Measurements from ENCODE around the gene TMEM63A. TPM values are rescaled to one million over a fixed set of nuclear protein-coding genes. Genes with fewer than 3 reads are reported as not detected.

Gene TMEM63A
- total and polyA plus RNA-seq, 2 donors (not counting 3 experiments of a cell fraction or from before 2014, with no cell fraction given), result 28.7 to 41.4 TPM

GRCh38 chr1:225877580-225877979 lies 4.6 kb downstream of the TMEM63A start:
- Histone ChIP-seq H3K79me2 (ENCODE audit: control insufficient read depth, insufficient read depth, low read length) (no peaks in the 10 kb centered on the region), H2AFZ (ENCODE audit: low read depth, low read length) (no peak overlapping the region)
- dilution Hi-C loops (cut with MboI; ENCODE audit: extremely low pct_ligation_motif_present, low sequenced_read_pairs), result no loop called here

GRCh38 chr1:225876900-225877510 lies 5.2 kb downstream of the TMEM63A start:
- Histone ChIP-seq H3K9me3 (replicated peaks; ENCODE audit: control insufficient read depth, insufficient read depth, low read length) (no peaks in the 10 kb centered on the region), H3K4me1 (ENCODE audit: control insufficient read depth, extremely low read depth, insufficient read depth, low read length) (peaks cover 10% of the 10 kb centered on the region), H3K27ac (ENCODE audit: insufficient read depth, low read depth, low read length) (no peak overlapping the region), H3K9ac (replicated peaks; ENCODE audit: extremely low read depth, insufficient read depth, low read length) (no peak overlapping the region), H3K4me2 (ENCODE audit: insufficient read depth, low read length) (no peak overlapping the region), H3K79me2 (ENCODE audit: control insufficient read depth, insufficient read depth, low read length) (no peaks in the 10 kb centered on the region), H3K27me3 (ENCODE audit: control insufficient read depth in 2 of 2, insufficient read depth in 2 of 2, low read length in 2 of 2) (no peaks in the 10 kb centered on the region), H2AFZ (ENCODE audit: low read depth, low read length) (no peak overlapping the region), H3K4me3 (replicated peaks in 1 of 3; ENCODE audit: insufficient read depth in 1 of 3, low read depth in 1 of 3, low read length in 3 of 3) (no peak overlapping the region), H3K36me3 (ENCODE audit: control insufficient read depth in 2 of 2, extremely low read depth in 1 of 2, insufficient read depth in 2 of 2, low read length in 2 of 2) (peaks cover 0 to 2% of the 10 kb centered on the region in 2 experiments), H4K20me1 (replicated peaks; ENCODE audit: control insufficient read depth, extremely low read depth, insufficient read depth, low read length) (no peaks in the 10 kb centered on the region), H3K9me1 (replicated peaks; ENCODE audit: control insufficient read depth, extremely low read depth, insufficient read depth, low read length) (no peaks in the 10 kb centered on the region)
- BruUV-seq (replicated peaks), result no TSS peak
- DNase-seq (ENCODE audit: low read depth, low spot score) (no peak), FAIRE-seq (no peak)
- TF ChIP-seq GATA2 (IDR thresholded peaks at IDR 0.05; ENCODE audit: insufficient read depth, insufficient read length, low read depth, low read length) (no peak), JUN (IDR thresholded peaks at IDR 0.05; ENCODE audit: borderline replicate concordance, insufficient read depth, insufficient read length, low read depth) (no peak), FOS (IDR thresholded peaks at IDR 0.05; ENCODE audit: borderline replicate concordance, insufficient read depth, low read length) (no peak), EZH2 (IDR thresholded peaks at IDR 0.05; ENCODE audit: borderline replicate concordance, low read depth, low read length, severe bottlenecking) (no peak), MAX (IDR thresholded peaks at IDR 0.05; ENCODE audit: insufficient read depth, insufficient read length) (no peak), POLR2AphosphoS5 (IDR thresholded peaks at IDR 0.05; ENCODE audit: insufficient read depth, low read depth, low read length) (no peak), POLR2A (IDR thresholded peaks at IDR 0.05; ENCODE audit: low read depth, low read length) (no peak), MYC (IDR thresholded peaks at IDR 0.05; ENCODE audit: low read depth, low read length) (no peak)
- TF ChIP-seq, protein P1, sequence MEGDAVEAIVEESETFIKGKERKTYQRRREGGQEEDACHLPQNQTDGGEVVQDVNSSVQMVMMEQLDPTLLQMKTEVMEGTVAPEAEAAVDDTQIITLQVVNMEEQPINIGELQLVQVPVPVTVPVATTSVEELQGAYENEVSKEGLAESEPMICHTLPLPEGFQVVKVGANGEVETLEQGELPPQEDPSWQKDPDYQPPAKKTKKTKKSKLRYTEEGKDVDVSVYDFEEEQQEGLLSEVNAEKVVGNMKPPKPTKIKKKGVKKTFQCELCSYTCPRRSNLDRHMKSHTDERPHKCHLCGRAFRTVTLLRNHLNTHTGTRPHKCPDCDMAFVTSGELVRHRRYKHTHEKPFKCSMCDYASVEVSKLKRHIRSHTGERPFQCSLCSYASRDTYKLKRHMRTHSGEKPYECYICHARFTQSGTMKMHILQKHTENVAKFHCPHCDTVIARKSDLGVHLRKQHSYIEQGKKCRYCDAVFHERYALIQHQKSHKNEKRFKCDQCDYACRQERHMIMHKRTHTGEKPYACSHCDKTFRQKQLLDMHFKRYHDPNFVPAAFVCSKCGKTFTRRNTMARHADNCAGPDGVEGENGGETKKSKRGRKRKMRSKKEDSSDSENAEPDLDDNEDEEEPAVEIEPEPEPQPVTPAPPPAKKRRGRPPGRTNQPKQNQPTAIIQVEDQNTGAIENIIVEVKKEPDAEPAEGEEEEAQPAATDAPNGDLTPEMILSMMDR (IDR thresholded peaks at IDR 0.05; ENCODE audit: extremely low read depth in 1 of 2, insufficient read depth in 1 of 2, low read depth in 1 of 2, low read length in 2 of 2), result no peak
- ChIA-PET CTCF (interaction anchor here (0.7 to 3.0 kb wide), 6 partner anchors 12 to 402 kb away, joined by 3 to 14 read pairs (median 3); partner anchors contain the start of gene LEFTY1), POLR2A (no interaction called here)
- dilution Hi-C loops (cut with MboI; ENCODE audit: extremely low pct_ligation_motif_present, low sequenced_read_pairs) (no loop called here), intact Hi-C loops (cut with micrococcal nuclease) (loop anchor here (1.0 kb wide), 1 partner anchor 34 kb away; no protein-coding TSS in a partner anchor)

More at GRCh38 chr1:225877580-225877979, 4.6 kb downstream of the TMEM63A start:
- Histone ChIP-seq H3K36me3 (ENCODE audit: control insufficient read depth in 2 of 2, extremely low read depth in 1 of 2, insufficient read depth in 2 of 2, low read length in 2 of 2) (peaks cover 0 to 2% of the 10 kb centered on the region in 2 experiments), H3K9me1 (replicated peaks; ENCODE audit: control insufficient read depth, extremely low read depth, insufficient read depth, low read length) (no peaks in the 10 kb centered on the region), H3K4me1 (ENCODE audit: control insufficient read depth, extremely low read depth, insufficient read depth, low read length) (peaks cover 10% of the 10 kb centered on the region), H3K4me3 (replicated peaks in 1 of 3; ENCODE audit: insufficient read depth in 1 of 3, low read depth in 1 of 3, low read length in 3 of 3) (no peak overlapping the region), H3K27me3 (ENCODE audit: control insufficient read depth in 2 of 2, insufficient read depth in 2 of 2, low read length in 2 of 2) (no peaks in the 10 kb centered on the region), H4K20me1 (replicated peaks; ENCODE audit: control insufficient read depth, extremely low read depth, insufficient read depth, low read length) (no peaks in the 10 kb centered on the region), H3K9ac (replicated peaks; ENCODE audit: extremely low read depth, insufficient read depth, low read length) (no peak overlapping the region), H3K9me3 (replicated peaks; ENCODE audit: control insufficient read depth, insufficient read depth, low read length) (no peaks in the 10 kb centered on the region), H3K27ac (ENCODE audit: insufficient read depth, low read depth, low read length) (no peak overlapping the region), H3K4me2 (ENCODE audit: insufficient read depth, low read length) (no peak overlapping the region)
- FAIRE-seq (peak; percentile 69), DNase-seq (ENCODE audit: low read depth, low spot score) (peak; percentile 60)
- intact Hi-C loops (cut with micrococcal nuclease), result loop anchor here (1.0 kb wide), 1 partner anchor 34 kb away; no protein-coding TSS in a partner anchor
- CTCF ChIA-PET, result interaction anchor here (0.5 to 3.0 kb wide), 11 partner anchors 11 to 403 kb away, joined by 3 to 14 read pairs (median 3); partner anchors contain the start of genes LEFTY1, PYCR2 and SRP9
- POLR2A ChIA-PET, result no interaction called here
- no TSS peak for BruUV-seq (replicated peaks)
- no peak for TF ChIP-seq JUN (IDR thresholded peaks at IDR 0.05; ENCODE audit: borderline replicate concordance, insufficient read depth, insufficient read length, low read depth)
- TF ChIP-seq, protein P1 (IDR thresholded peaks at IDR 0.05; ENCODE audit: extremely low read depth in 1 of 2, insufficient read depth in 1 of 2, low read depth in 1 of 2, low read length in 2 of 2), result peak; percentile 50 to 70

All from endothelial cell of umbilical vein (primary cell).